ENCODE measurements around the gene FBXO41.
"Not testable (repeated sequence)": the region's sequence is repeated elsewhere in the genome, so short reads cannot be mapped to it uniquely, and the experiment has no call there.

FBXO41 gene

GRCh38 chr2:73263540-73264331 lies 20.5 kb downstream of the FBXO41 start:
- in situ Hi-C loops (cut with HindIII; ENCODE audit: low sequenced_read_pairs) = no loop called here

GRCh38 chr2:73262691-73263429 lies 21.4 kb downstream of the FBXO41 start:
- in situ Hi-C loops (cut with HindIII; ENCODE audit: low sequenced_read_pairs) = not testable (repeated sequence)

GRCh38 chr2:73262108-73262651 lies 22.1 kb downstream of the FBXO41 start:
- in situ Hi-C loops (cut with HindIII; ENCODE audit: low sequenced_read_pairs) = no loop called here

- in situ Hi-C loops (cut with HindIII; ENCODE audit: low sequenced_read_pairs) = no loop called here
Measured at GRCh38 chr2:73260338-73260984, 23.8 kb downstream of the FBXO41 start.

GRCh38 chr2:73259704-73260337 lies 24.5 kb downstream of the FBXO41 start:
- in situ Hi-C loops (cut with HindIII; ENCODE audit: low sequenced_read_pairs) = no loop called here

- in situ Hi-C loops (cut with HindIII; ENCODE audit: low sequenced_read_pairs) = no loop called here
Measured at GRCh38 chr2:73259276-73259675, 25.0 kb downstream of the FBXO41 start.

GRCh38 chr2:73258913-73259215 lies 25.4 kb downstream of the FBXO41 start:
- in situ Hi-C loops (cut with HindIII; ENCODE audit: low sequenced_read_pairs) = no loop called here

GRCh38 chr2:73258186-73258912 lies 25.9 kb downstream of the FBXO41 start:
- in situ Hi-C loops (cut with HindIII; ENCODE audit: low sequenced_read_pairs) = no loop called here

GRCh38 chr2:73257425-73258125 lies 26.7 kb downstream of the FBXO41 start:
- in situ Hi-C loops (cut with HindIII; ENCODE audit: low sequenced_read_pairs) = no loop called here

- in situ Hi-C loops (cut with HindIII; ENCODE audit: low sequenced_read_pairs) = no loop called here
Measured at GRCh38 chr2:73257021-73257420, 27.3 kb downstream of the FBXO41 start.

GRCh38 chr2:73256618-73256922 lies 27.7 kb downstream of the FBXO41 start:
- in situ Hi-C loops (cut with HindIII; ENCODE audit: low sequenced_read_pairs) = no loop called here

GRCh38 chr2:73255907-73256617 lies 28.2 kb downstream of the FBXO41 start:
- in situ Hi-C loops (cut with HindIII; ENCODE audit: low sequenced_read_pairs) = no loop called here

GRCh38 chr2:73255007-73255644 lies 29.2 kb downstream of the FBXO41 start:
- in situ Hi-C loops (cut with HindIII; ENCODE audit: low sequenced_read_pairs) = no loop called here

GRCh38 chr2:73254343-73255006 lies 29.8 kb downstream of the FBXO41 start:
- in situ Hi-C loops (cut with HindIII; ENCODE audit: low sequenced_read_pairs) = no loop called here

- in situ Hi-C loops (cut with HindIII; ENCODE audit: low sequenced_read_pairs) = no loop called here
Measured at GRCh38 chr2:73253901-73254300, 30.4 kb downstream of the FBXO41 start.

GRCh38 chr2:73253400-73253799 lies 30.9 kb downstream of the FBXO41 start:
- in situ Hi-C loops (cut with HindIII; ENCODE audit: low sequenced_read_pairs) = no loop called here

- in situ Hi-C loops (cut with HindIII; ENCODE audit: low sequenced_read_pairs) = no loop called here
Measured at GRCh38 chr2:73252238-73253027, 31.8 kb downstream of the FBXO41 start.
